GM04503 (cell line): Measurements from ENCODE around the gene TDRD9.

Experiments used
- DNase-seq: peaks from one replicate; pipeline ENCODE4 v3.0.0-alpha.2; 2012; ENCODE audit warnings: low read depth

Gene TDRD9

GRCh38 chr14:104023325-104024055, 95.2 kb downstream of the TDRD9 start:
- DNase-seq = no peak

- no peak for DNase-seq
Measured at GRCh38 chr14:104025534-104025933, 97.3 kb downstream of the TDRD9 start.

DNA sequence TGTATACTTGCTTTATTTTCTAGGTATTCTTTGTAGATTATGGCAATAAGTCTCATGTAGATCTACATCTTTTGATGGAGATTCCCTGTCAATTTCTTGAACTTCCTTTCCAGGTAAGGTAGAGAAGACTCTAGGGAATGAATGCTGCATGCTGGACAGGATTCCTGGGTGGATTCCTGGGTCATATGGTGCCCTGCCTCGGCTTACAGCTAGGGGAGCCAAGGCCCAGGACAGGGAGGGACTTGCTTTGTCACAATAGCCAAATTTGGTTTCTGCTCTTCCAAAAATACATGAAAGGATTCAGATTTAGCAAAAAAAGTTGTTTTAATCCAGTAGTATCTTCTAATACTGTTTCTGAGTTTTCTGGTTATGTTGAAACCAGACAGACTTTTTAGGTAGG, 97.8 kb downstream of the TDRD9 start:
- DNase-seq = no peak

DNA sequence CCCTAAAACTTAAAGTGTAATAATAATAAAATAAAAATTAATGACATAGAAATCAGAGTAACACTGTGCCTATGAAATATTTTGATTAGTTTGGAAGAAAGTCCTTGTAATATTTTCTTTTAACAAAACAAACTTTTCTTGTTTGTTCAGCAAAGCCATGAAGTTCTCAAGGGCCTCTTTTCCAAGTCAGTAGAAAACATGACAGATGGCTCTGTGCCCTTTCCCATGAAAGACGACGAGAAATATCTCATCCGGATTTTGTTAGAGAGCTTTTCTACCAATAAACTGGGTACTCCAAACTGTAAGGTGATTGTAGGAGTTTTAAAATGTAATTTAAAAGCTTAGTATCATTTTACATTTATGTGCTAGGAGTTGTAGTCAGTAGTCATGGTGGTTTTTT, 102.7 kb downstream of the TDRD9 start:
- DNase-seq = no peak

- DNase-seq = no peak
Measured at GRCh38 chr14:104031384-104031783, 103.1 kb downstream of the TDRD9 start.

DNA sequence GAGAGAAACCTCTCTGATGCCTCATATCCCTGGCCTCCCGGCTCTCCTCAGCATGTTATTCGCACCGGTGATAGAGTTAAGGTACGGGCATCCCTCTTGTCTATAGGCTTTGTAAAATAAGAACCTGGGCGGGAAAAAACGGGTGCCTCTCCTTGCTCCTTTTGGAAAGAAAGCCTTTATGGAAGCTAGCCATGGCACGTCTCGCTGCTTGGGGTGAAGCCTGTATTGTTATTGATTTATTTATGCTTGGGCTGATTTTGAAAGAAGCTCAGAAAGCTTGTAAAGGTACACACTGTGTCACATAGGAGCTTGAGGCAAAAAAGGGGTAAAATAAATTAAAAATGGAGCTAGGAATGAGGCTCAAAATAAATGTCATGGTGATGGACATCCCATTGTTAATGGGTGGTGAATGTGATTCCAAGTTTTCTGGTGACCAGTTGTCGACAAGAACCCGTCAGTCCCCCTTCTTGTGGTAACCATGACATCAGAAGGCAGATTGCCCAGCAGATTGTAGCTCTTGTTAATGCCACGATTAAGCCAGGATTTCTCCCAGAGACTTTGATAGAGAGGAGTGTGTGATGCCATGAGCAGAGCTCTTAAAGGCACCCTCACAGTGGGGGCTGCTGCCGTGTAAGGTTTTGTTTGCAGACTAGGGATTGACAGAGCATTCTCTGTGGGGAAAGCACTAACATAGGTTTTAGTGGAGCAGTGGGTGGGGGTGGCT, 106.9 kb downstream of the TDRD9 start:
- no peak for DNase-seq

DNA sequence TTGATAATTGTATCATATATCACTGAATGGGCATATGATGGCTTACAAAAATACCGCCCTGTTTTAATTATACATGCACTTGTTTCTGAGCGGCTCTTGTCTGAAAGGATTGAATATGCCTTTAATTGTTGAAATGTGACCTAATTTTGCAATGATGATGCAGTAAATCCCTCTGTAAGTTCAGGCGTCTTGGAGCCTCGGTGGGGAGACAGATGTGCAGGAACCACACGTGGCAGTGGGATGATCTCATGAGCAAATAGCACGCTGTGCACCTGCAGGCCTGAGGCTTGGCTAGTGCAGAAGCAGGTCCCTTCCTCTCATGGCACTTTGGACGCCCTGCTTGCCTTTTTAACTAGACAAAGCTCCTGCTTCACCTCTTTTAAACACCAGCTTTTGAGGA, 108.0 kb downstream of the TDRD9 start:
- DNase-seq = no peak

DNA sequence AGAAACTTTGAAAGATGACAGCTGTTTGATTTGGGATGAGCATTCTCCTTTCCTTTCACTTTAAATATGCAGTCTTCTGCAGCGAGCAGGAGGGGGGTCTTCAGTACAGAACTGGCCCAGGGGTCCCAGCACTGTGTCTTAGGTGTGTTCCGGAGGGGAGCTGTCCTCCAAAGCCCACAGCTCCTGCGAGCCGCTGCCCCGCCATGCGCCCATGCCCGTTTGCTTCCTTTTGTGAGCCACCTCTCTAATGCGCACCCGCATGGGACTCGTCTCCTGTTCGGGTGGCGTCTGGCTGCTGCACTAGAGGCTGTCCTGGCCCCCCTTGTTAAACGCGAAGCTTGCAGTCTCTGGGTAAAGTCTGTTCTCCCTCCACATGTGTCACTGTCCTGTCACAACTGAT, 108.8 kb downstream of the TDRD9 start:
- DNase-seq = no peak

DNA sequence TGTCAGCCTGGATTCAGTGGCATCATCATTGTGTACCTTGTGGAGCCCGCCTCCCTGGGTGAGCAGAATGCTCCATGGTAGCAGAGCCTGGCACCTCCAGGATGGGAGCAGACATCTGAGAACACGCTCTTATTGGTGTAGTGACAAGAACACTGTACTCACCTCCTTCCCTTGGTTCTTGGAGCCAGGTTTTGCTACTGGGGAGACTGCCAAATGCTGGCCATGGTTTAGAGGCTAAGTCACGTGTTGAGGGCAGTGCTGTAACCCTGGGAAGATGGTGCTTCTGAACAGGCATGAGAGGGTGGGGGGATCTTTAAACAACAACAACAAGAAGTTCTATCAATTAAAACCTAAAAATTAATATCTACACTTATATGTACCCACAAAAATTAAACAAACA, 109.6 kb downstream of the TDRD9 start:
- DNase-seq = no peak

DNA sequence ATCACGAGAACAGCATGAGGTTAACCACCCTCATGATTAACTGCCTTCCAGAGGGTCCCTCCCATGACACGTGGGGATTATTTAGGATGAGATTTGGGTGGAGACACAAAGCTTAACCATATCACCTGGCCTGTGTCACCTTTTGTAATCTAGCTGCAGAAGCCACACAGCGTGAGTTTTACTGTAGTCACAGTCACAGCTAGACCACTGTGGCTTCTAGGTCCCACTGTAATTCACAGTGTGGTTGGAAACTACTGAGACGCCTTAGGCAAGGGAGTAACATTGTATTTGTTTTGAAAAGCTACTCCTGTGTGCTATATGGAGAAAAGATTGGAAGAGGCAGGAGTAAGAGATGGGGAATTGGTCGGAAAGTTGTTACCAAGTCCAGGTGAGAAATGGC, 111.0 kb downstream of the TDRD9 start:
- no peak for DNase-seq

DNA sequence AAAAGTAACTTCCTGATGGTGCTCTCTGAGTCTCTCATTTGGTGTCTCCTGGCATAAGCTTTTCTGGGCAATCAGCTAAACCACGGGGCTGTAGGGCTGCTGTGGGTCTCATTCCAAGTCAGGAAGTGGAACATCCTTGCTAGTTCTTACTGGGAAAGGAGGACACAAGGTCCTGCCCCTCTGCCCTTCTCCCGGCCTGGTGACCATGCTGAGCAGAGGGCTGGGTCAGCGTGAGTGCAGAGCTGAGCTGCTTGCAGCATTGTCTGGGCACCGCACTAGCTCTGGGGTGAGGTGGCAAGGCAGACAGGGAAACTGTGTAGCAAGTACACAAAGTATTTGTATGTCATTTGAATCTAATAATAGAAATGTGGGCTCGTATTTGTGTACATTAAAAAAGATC, 112.3 kb downstream of the TDRD9 start:
- DNase-seq = no peak

- no peak for DNase-seq
Measured at GRCh38 chr14:104041430-104042104, 113.3 kb downstream of the TDRD9 start.

DNA sequence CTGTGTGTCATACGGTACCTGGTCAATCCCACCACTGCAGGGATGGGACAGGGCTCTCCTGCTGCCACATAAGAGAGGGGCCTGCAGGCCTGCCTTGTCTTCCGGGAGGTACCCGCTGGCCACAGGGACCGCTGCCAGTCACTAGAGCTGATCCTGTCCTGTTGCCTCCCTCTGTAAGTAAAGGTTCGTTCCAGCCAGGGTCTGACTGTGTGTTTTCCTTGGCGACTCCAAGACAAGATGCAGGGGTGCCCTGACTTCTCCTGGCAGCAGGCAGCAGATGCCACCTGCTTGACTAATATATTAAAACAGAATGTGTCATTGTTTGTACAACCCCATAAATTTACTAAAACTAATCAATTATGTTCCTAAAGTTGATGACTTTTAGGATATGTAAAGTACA, 115.8 kb downstream of the TDRD9 start:
- DNase-seq = no peak

DNA sequence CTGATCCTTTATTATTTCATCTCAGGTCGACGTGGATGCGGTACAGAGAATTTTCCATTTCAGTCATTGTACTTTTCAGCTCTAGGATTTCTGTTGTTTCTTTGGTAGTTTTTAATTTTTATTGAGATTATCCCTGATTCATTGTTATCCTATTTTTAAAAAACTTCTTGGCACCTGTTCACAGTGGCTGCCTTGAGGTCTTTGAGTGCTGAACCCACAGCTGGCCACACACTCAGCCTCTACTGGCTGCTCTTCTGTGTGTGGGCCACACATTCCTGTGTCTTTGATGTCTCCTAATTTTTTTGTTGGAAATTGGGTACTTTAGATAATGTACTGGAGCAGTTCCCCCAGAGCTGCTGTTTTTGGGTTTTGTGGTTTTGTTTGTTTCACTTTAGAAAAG, 119.5 kb downstream of the TDRD9 start:
- no peak for DNase-seq

DNA sequence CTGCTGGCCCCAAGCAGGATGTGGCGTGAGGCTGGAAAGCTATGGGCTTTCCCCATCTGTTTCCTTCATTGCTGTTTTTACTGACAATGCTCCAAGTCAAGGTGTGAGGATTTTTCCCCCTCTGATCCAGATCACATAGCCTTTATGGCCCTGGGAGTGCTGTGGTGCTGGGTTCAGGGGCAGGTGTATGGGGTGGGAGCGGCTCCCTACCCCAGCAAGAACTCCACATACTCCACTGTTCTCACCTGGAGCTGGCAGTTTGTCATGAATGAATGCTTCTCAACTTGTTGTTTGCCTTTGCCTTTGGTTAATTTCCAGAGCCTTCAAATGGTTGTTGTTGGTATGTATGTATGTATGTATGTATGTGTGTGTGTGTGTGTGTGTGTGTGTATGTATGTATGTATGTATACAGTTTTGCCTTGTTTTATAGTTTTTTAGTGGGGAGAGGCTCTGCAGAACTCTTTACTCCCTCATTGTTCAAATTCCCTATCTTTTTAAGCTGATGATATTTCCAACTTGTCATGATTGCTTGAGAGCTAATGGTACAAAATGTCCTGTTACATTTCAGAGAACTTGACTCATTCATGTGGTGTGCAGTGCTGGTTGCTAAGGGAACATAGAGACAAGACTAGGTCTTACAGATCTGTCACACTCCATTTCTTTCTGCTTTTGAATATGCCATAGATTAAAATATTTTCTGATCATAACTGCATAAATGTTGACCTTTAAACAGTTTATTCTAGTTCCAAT, 120.7 kb downstream of the TDRD9 start:
- DNase-seq = no peak

DNA sequence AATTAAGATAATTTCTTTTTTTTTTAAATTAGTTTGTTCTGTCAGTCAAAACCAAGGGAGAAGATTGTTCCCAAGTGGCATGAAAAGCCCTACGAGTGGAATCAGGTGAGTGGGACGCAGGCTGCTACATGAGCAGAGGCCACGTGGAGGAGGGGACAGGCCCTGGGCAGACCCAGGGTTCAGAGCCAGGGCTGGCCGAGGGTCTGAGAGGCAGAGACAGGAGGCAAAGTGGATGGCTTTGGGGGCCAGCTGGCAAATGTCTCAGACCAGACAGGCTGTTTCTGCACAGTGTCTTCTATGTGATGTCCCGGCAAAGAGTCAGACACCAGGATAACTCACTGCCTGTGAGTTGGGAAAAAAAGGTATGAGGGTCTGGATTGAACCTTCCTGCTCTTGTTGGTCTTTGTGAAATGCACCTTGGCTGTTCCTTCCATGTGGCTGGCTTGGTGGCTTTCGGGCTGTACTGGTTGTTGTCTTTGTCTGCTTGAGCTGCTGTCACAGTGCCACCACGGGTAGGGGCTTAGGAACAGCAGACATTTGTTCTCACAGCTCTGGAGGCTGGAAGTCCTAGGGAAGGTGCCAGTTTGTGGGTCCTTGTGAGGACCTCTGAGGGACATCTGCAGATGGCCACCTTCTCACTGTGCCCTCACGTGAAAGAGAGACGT, 121.5 kb downstream of the TDRD9 start:
- no peak for DNase-seq

DNA sequence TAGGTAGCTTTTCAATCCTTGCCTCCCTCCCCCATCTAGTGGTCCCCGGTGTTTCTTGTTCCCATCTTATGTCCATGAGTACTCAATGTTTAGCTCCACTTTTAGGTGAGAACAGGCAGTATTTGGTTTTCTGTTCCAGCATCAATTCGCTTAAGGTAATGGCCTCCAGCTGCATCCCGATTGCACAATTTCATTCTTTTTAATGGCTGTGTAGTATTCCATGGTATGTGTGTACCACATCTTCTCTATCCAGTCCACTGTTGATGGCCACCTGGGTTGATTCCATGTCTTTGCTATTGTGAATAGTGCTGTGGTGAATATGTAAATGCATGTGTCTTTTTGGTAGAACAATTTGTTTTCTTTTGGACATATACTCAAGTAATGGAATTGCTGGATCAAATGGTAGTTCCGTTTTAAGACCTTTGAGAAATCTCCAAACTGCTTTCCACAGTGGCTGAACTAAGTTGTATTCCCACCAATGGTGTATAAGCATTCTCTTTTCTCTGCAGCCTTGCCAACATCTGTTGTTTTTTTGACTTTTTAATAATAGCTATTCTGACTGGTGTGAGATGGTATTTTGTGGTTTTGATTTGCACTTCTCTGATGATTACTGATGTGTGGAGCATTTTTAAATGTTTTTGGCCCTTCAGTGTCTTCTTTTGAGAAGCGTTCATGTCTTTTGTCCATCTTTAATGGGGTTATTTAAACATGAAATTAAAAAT, 123.0 kb downstream of the TDRD9 start:
- no peak for DNase-seq

DNA sequence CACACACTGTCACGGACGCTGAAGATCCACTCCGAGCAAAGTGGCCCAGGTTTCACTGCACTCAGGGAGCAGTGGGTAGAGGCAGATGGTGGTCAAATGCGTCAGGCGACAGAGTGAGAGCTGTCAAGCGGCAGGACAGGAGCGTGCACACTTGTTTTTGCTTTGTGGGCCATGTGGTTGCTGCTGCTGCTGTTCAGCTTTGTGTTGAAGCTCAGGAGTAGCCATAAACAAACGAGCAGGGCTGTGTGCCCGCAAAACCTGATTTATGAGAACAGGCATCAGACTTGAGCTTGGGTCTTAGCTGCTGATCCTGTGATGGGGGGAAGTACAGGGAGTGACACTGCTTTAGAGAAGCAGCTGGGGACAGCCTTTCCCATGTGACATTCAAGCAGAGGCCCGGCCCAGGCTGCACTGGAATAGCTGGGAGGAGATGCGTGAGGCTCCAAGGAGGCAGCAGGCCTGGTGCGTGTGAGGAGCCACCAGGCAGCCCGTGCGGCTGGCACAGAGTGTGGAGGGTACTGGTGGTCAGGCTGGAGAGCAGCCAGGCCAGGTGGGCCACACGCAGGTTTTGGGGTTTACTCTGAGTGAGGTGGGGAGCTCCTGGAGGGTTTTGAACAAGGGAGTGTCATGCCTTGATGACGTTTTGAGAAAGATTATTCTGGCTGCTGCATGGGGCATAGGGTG, 126.1 kb downstream of the TDRD9 start:
- DNase-seq = no peak

- no peak for DNase-seq
Measured at GRCh38 chr14:104062281-104062680, 134.0 kb downstream of the TDRD9 start.

DNA sequence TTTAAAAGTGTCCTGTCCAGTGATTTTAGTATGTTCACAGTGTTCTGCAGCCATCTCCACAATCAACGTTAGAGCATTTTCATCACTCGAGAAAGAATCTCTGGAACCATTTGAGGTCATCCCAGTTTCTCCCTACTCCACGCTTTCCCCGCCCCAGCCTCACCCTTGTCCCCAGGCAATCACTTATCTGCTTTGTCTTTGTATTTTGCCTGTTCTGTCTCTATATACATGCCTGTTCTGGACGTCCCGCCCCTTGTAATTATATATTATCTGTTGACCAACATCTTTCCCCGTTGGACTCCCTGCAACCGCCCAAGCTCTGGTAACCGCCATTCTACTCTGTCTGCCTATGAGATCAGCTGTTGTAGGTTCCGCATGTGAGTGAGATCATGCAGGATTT, 135.7 kb downstream of the TDRD9 start:
- no peak for DNase-seq

GRCh38 chr14:104066279-104066678, 138.0 kb downstream of the TDRD9 start:
- no peak for DNase-seq
